ENCODE data around the gene ATP2A1. TPM values are rescaled to one million over a fixed set of nuclear protein-coding genes. Genes with fewer than 3 reads are reported as not detected.

ATP2A1 gene
- total RNA-seq, 2 donors from 2014 or later: 0.41 to 0.42 TPM

DNA sequence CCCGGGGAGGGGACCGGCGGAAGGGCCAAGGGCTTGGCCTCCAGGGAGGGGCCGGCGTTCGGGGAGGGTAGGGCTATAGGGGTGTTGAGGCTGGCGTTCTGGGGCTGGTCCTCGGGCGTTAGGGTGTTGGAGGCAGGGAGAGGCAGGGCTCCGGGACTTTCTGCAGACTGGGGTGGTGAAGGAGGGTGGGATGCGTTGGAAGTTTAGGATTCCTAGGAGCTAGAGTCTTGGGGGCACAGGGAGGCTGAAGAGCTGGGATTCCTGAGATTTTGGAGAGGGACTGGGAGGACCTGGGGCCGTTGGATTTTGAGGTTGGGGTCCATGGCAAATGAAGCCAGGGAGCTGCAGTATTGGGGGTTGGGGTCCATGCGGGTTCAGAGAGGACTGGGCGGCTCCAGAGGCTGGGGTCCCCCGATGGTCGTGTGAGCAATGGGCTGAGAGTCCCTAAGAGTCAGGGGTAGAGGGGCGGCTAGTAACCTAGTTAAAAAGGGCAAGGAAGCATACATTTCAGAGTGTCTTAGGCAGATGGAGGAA lies 73.2 kb downstream of the ATP2A1 start:
- H3K4me1 ChIP-seq (ENCODE audit: control insufficient read depth in 1 of 2, low read depth in 2 of 2): peaks cover 7 to 20% of the 10 kb centered on the region in 2 donors
- TF ChIP-seq, protein P1, sequence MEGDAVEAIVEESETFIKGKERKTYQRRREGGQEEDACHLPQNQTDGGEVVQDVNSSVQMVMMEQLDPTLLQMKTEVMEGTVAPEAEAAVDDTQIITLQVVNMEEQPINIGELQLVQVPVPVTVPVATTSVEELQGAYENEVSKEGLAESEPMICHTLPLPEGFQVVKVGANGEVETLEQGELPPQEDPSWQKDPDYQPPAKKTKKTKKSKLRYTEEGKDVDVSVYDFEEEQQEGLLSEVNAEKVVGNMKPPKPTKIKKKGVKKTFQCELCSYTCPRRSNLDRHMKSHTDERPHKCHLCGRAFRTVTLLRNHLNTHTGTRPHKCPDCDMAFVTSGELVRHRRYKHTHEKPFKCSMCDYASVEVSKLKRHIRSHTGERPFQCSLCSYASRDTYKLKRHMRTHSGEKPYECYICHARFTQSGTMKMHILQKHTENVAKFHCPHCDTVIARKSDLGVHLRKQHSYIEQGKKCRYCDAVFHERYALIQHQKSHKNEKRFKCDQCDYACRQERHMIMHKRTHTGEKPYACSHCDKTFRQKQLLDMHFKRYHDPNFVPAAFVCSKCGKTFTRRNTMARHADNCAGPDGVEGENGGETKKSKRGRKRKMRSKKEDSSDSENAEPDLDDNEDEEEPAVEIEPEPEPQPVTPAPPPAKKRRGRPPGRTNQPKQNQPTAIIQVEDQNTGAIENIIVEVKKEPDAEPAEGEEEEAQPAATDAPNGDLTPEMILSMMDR (IDR thresholded peaks at IDR 0.05): no peak
- H3K36me3 ChIP-seq: peaks cover 20% of the 10 kb centered on the region
- peak overlapping the region; percentile 91 for H3K4me3 ChIP-seq
- H3K27ac ChIP-seq: peak overlapping the region; percentile 67 to 82
- DNase-seq (ENCODE audit: low spot score) (no peak), ATAC-seq (ENCODE audit: insufficient number of reproducible peaks, low FRiP score, low read depth) (no peak)
- H3K27me3 ChIP-seq (replicated peaks; ENCODE audit: insufficient read depth): no peaks in the 10 kb centered on the region
- H3K9me3 ChIP-seq: no peaks in the 10 kb centered on the region

Other genes starting within 250 kb of the ATP2A1 start
- not detected for gene NPIPB8, start 240.4 kb upstream of the ATP2A1 start, total RNA-seq
- 100 to 1,000 TPM; 167 to 206 TPM for gene EIF3C, start 167.0 kb upstream of the ATP2A1 start, total RNA-seq
- gene NPIPB9, start 126.7 kb upstream of the ATP2A1 start, total RNA-seq: 1 to 10 TPM; 3.0 to 8.4 TPM
- gene ATXN2L, start 55.5 kb upstream of the ATP2A1 start, total RNA-seq: 10 to 100 TPM; 79.9 to 84.3 TPM
- gene TUFM, start 32.1 kb upstream of the ATP2A1 start, total RNA-seq: 10 to 100 TPM; 48.9 to 50.2 TPM
- 10 to 100 TPM; 32.5 to 45.1 TPM for gene SH2B1, start 14.6 kb upstream of the ATP2A1 start, total RNA-seq
- gene RABEP2, start 46.8 kb downstream of the ATP2A1 start, total RNA-seq: 10 to 100 TPM; 18.3 to 62.0 TPM
- not detected for gene CD19, start 53.5 kb downstream of the ATP2A1 start, total RNA-seq
- gene NFATC2IP, start 72.4 kb downstream of the ATP2A1 start, total RNA-seq: 10 to 100 TPM; 38.4 to 45.5 TPM
- gene SPNS1, start 96.3 kb downstream of the ATP2A1 start, total RNA-seq: 10 to 100 TPM; 21.9 to 36.6 TPM
- 10 to 100 TPM; 15.3 to 28.6 TPM for gene LAT, start 106.6 kb downstream of the ATP2A1 start, total RNA-seq

Data from thoracic aorta (tissue), 2 donors.